ENCODE data around the gene ZNF30.
"Not testable (repeated sequence)": the region's sequence is repeated elsewhere in the genome, so short reads cannot be mapped to it uniquely, and the experiment has no call there.

ZNF30 gene

GRCh38 chr19:34960103-34960805 lies 33.6 kb downstream of the ZNF30 start:
- no peak for DNase-seq (ENCODE audit: low read depth in 2 of 2)

- DNase-seq (ENCODE audit: low read depth in 2 of 2): no peak
Measured at GRCh38 chr19:34960940-34961679, 34.4 kb downstream of the ZNF30 start.

- no peak for DNase-seq (ENCODE audit: low read depth in 2 of 2)
Measured at GRCh38 chr19:34961775-34962686, 35.3 kb downstream of the ZNF30 start.

- DNase-seq (ENCODE audit: low read depth in 2 of 2): no peak
Measured at GRCh38 chr19:34962687-34963572, 36.2 kb downstream of the ZNF30 start.

- DNase-seq (ENCODE audit: low read depth in 2 of 2): peak; percentile 17 to 44
Measured at GRCh38 chr19:34963573-34964406, 37.1 kb downstream of the ZNF30 start, which contains the start of gene ZNF792. ZNF792 (minus strand) TSS chr19:34964229; CDS start chr19:34963662, 567 bp downstream.

GRCh38 chr19:34964598-34964997 lies 37.9 kb downstream of the ZNF30 start:
- no peak for DNase-seq (ENCODE audit: low read depth in 2 of 2)

GRCh38 chr19:34965505-34965904 lies 38.8 kb downstream of the ZNF30 start:
- not testable (repeated sequence) for DNase-seq (ENCODE audit: low read depth in 2 of 2)

- no peak for DNase-seq (ENCODE audit: low read depth in 2 of 2)
Measured at GRCh38 chr19:34967551-34967950, 40.8 kb downstream of the ZNF30 start.

- DNase-seq (ENCODE audit: low read depth in 2 of 2): no peak
Measured at GRCh38 chr19:34969721-34970120, 43.0 kb downstream of the ZNF30 start.

GRCh38 chr19:34970185-34970780 lies 43.6 kb downstream of the ZNF30 start:
- DNase-seq (ENCODE audit: low read depth in 2 of 2): not testable (repeated sequence)

GRCh38 chr19:34972163-34972705 lies 45.5 kb downstream of the ZNF30 start:
- DNase-seq (ENCODE audit: low read depth in 2 of 2): no peak

- DNase-seq (ENCODE audit: low read depth in 2 of 2): no peak
Measured at GRCh38 chr19:34974646-34975045, 47.9 kb downstream of the ZNF30 start.

- no peak for DNase-seq (ENCODE audit: low read depth in 2 of 2)
Measured at GRCh38 chr19:34975056-34975455, 48.4 kb downstream of the ZNF30 start.

GRCh38 chr19:34976611-34977010 lies 49.9 kb downstream of the ZNF30 start:
- no peak for DNase-seq (ENCODE audit: low read depth in 2 of 2)

GRCh38 chr19:34979819-34980640 lies 53.3 kb downstream of the ZNF30 start:
- no peak for DNase-seq (ENCODE audit: low read depth in 2 of 2)

GRCh38 chr19:34982275-34982674 lies 55.6 kb downstream of the ZNF30 start:
- DNase-seq (ENCODE audit: low read depth in 2 of 2): no peak

- DNase-seq (ENCODE audit: low read depth in 2 of 2): no peak
Measured at GRCh38 chr19:34983786-34984185, 57.1 kb downstream of the ZNF30 start.

- DNase-seq (ENCODE audit: low read depth in 2 of 2): no peak
Measured at GRCh38 chr19:34984287-34984686, 57.6 kb downstream of the ZNF30 start.
